GM19452 (cell line): ENCODE data around the gene UBE4B.
"Not testable (repeated sequence)": the region's sequence is repeated elsewhere in the genome, so short reads cannot be mapped to it uniquely, and the experiment has no call there.

ENCODE experiments used
- ATAC-seq: cut with Tn5 transposase; IDR thresholded peaks from one replicate; pipeline ENCODE4 v1.9.1; 2021; ENCODE audit not compliant: unreplicated experiment

UBE4B gene

DNA sequence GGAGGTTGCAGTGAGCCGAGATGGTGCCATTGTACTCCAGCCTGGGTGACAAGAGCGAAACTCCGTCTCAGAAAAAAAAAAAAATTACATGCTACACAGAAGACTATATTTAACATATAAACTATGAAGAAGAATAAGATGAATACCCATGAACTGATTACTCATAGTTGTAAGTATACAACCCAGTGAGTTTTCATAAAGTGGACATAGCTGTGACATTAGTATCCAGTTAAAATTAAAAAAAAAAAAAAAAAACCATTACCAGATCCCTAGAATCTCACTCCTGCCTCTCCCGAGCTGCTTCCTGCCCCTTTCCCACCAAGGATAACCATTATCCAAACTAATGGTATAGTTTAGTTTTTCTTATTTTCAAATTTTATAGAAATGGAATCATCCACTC, 37.4 kb downstream of the UBE4B start:
- ATAC-seq = no peak

DNA sequence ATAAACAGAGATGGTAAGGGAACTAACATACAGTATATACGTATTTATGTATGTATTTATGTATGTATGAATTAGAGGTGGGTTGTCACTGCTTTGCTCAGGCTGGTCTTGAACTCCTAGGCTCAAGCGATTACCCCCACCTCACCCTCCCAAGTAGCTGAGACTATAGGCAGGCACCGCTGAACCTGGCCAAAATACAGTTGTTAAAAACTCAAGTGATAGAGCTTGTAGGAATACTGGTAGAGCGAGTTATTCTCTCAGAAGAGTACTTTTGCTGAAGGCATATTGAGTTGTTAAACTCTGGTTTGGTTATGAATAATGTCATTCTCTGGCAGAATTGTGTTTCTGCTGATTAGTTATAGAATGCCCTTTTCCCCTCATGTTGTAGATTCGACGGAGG, 38.9 kb downstream of the UBE4B start:
- ATAC-seq = no peak

DNA sequence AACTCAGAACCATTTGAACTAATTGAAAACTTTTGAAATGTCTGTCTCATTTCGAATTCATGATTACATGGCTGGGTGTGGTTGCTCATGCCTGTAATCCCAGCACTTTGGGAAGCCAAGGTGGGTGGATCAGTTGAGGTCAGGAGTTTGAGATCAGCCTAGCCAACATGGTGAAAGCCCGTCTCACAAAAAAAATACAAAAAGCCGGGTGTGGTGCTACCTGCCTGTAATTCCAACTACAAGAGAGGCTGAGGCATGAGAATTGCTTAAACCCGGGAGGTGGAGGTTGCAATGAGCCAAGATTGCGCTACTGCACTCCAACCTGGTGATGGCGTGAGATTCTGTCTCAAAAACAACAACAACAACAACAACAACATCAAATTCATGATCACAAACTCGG, 40.6 kb downstream of the UBE4B start:
- ATAC-seq = not testable (repeated sequence)

DNA sequence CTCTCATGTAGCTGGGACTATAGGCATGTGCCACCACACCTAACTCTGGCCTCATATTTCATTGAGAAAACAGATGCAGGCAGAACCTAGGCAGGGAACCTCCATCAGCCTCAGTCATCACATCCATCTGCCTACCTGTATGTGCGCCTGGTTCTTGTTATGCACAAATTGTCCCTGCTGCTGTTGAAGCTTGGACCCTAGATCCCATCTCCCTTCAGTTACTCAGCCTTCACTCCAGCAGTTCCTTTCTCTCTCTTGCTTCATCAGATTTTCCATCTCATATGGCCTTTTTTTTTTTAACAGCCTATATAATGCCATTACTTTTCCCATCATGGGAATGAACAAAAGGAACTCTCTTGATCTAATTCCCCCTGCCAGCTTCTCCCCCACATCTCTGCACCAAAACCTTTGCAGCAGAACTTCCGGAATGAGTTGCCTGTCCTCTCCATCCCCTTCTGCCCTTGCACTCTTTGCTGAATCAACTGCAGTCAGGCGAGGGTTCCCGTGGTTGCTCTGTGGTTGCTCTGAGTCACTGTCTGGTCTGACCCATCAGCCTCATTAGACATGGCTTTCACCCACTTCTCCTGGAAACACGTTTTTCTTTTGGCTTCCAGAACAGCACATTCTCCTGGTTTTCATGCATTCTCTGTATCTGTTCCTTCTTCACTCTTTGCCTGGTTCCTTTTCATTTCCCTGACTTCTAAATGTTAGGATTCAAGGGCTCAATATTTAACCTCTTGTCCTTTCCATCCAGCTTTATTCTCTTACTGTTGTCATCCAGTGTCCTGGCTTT, 41.5 kb downstream of the UBE4B start:
- peak; percentile 67 for ATAC-seq

DNA sequence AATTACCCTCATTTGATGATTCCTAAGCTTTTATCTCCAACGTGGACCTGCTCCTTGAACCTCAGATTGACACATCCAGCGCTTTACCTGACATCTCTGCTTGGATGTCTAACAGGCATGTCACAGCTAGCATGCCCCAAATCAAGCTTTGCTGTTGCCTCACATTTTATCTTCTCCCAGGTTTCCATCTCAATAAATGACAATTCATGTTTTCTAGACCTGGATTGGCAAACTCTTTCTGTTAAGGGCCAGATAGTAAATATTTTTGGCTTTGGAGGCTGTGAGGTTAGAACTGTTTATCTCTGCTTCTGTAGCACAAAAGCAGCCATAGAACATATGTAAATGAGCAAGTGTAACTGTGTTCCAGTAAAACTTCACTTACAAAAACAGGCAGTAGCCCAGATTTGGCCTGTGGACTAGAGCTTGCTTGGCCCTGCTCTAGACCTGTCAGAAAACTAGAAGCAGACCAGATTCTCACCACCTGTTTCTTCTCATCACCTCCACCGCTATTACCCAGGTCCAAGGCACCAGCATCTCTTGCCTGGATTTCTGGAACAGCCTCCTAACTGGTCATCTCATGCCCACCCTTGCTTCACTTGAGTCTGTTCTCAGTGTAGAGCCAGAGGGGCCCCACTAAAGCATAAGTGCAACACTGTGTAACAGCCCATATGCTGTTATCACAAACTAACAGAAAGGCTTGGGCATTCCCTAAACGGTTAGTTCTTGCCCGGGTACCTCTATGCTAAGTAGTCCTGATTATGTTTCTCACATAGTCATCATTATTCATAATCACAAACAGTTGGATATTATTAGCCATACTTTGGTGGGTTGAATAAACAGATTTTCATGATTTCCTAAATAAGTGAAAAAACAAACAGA, 42.3 kb downstream of the UBE4B start:
- ATAC-seq = no peak

DNA sequence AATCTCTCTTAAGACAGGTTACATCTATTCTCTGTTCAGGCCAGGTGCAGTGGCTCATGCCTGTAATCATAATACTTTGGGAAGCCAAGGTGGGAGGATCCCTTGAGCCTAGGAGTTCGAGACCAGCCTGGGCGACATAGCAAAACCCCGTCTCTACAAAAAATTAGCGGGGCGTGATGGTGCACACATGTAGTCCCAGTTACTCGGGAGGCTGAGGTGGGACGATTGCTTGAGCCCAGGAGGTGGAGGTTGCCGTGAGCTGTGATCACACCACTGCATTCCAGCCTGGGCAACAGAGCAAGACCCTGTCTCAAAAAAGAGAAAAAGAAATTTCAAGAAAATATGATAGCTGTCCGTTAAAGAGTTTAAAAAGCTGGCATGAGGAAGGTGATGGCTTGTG, 43.0 kb downstream of the UBE4B start:
- ATAC-seq = no peak

DNA sequence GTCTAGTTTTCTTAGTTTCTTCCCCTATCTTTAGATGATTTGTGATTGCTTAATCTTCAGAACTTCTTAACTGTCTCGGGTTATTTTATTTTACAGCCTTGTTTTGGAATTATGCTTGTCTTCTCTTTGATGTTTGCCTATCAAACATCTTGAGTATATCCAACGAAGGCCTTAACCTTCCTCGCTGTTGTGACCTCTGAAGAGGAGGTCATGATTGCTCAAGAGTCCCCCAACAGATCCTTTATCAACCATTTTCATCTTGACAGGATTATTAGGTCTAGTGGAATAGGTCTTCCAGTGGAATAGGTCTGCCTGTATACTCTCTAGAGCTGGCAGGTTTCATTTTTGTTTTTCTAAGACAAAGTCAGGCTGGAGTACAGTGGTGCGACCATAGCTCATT, 45.7 kb downstream of the UBE4B start:
- ATAC-seq = no peak

DNA sequence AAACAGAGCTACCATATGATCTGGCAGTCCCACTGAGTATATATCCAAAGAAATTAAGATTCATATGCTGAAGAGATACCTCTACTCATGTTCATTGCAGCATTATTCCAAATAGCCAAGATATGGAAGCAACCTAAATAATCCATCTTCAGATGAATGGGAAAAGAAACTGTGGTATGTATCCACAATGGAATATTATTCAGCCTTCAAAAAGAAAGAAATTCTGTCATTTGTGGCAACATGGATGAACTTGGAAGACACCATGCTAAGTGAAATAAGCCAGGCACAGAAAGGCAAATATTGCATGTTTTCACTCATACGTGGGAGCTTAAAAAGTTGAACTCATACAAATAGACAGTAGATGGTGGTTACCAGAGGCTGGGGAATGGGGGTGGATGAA, 47.8 kb downstream of the UBE4B start:
- ATAC-seq = no peak

DNA sequence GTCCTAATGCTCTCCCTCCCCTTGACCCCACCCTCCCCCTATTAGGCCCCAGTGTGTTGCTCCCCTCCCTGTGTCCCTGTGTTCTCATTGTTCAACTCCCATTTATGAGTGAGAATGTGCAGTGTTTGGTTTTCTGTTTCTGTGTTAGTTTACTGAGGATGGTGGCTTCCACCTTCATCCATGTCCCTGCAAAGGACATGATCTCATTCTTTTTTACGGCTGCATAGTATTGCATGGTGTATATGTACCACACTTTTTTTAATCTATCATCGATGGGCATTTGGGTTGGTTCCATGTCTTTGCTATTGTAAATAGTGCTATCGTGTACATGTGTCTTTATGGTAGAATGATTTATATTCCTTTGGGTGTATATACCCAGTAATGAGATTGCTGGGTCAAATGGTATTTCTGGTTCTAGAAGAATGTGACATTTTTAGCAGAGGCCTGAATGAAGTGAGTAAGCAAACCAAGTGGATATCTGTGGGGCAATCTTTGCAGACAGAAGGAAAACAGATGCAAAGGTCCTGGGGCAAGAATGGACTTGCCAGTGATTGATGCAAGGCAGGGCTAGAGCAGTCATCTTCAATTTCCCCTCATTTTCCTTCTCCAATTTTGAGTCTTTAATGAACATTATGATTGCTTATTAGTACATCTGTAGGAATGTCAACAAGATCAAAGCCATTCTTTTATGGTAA, 50.2 kb downstream of the UBE4B start:
- ATAC-seq = no peak

DNA sequence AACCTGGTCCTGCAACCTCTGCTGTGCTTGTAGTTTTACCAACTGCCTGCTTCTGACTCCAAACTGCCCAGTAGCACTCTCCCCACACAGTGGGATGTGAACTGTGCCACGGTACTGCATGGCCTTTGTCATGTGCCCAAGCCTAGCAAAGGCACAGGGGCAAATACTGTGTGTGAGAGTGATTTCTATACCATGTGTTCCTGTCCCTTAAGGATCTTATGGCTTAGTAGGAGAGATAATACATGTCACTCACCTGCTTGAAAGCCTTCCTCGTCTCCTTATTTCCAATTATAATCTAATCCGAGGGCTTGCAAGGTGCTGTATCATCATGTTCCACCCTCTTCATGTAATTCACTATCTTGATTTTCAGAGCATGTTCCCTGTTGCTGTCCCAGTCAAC, 51.3 kb downstream of the UBE4B start:
- ATAC-seq = no peak

DNA sequence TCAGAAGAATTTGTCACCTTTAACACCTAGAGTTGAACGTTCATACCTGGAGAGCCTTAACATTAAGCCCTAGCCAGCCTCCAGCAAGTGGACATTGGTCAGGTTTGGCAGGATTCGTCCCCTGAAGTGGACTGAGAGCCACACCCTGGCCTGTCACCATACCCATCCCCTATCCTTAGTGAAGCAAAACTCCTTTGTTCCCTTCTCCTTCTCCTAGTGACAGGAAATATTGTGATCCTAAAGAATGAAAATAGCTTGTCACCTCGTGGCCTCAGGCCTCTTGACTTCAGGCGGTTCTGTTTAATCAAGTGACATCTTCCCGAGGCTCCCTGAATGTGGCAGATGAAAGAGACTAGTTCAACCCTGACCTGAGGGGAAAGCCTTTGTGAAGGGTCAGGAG, 52.3 kb downstream of the UBE4B start:
- no peak for ATAC-seq

DNA sequence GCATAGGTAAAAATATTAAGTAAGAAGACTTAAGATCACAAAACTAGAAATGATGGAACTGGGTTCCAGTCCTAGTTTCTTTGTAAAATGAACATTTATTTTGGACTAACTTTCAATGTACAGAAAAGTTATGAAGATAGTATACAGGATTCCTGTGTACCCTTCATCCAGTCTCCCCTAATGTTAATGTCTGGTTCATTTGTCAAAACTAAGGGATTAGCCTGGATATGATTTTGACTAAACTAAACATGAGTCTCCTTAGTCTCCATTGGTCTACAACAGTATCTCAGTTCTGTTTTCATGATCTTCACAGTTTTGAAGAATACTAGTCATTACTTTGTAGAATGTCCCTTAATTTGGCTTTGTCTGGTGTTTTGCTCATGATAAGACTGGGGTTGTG, 54.5 kb downstream of the UBE4B start:
- no peak for ATAC-seq

DNA sequence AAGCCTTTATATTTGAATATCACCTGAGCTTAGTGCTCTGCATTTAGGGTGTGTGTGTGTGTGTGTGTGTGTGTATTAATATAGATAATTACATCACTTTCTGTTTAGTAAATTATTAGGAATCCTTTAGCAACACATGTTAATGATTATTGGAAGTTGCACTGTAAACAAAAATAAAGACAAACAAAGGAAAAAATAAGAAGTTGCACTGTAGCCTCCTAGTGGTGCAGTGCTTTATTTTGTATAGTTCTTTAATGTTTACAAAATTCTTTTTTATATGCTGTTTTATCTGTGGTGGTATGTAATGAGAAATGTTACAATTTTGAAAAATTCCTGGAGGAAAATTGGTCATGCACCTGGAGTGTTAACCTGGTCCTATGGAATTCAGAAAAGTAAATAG, 69.2 kb downstream of the UBE4B start:
- ATAC-seq = no peak

DNA sequence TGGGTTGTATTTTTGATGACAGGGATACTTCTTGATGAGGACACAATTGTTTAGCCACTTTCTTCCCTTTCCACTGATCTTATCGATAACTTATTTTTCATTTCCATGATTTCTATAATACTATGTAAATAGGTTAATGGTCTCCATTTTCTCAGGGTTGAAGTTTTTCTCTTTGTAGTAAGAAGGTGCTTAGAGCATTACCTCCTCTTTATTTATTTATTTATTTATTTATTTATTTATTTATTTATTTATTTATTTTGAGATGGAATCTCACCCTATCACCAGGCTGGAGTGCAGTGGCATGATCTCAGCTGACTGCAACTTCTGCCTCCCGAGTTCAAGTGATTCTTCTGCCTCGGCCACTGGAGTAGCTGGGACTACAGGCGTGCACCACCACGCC, 70.4 kb downstream of the UBE4B start:
- no peak for ATAC-seq

DNA sequence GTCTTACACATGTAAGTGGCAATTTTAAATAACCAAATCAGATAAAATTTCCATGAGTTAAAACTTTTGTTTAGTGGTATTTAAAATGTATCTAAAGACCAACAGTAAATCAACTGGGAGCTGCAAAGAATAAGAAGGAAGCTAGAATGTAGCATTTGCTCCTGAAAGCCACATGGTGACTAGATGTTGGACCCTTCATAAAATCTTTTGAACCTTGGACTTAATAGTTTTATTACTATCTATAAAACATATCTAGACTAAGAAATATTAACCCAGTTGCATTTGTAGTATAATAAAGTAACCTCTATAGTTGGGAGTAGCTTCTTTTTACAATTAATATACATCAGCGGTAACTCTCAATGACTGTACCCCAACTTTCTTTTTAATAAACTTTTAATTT, 72.1 kb downstream of the UBE4B start:
- no peak for ATAC-seq

DNA sequence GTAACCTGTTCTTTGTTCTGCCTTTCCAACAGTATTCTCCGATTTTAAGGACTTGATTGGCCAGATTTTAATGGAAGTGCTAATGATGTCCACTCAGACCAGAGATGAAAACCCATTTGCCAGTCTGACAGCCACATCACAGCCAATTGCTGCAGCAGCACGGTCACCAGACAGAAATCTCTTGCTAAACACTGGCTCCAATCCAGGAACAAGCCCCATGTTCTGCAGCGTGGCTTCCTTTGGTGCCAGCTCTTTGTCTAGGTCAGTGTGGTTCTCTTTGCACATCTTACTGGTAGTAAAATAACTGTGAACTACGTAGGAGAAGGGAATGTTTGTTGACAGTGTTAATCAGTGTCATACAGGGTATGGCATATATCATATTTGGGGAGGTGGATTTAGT, 72.7 kb downstream of the UBE4B start:
- no peak for ATAC-seq

DNA sequence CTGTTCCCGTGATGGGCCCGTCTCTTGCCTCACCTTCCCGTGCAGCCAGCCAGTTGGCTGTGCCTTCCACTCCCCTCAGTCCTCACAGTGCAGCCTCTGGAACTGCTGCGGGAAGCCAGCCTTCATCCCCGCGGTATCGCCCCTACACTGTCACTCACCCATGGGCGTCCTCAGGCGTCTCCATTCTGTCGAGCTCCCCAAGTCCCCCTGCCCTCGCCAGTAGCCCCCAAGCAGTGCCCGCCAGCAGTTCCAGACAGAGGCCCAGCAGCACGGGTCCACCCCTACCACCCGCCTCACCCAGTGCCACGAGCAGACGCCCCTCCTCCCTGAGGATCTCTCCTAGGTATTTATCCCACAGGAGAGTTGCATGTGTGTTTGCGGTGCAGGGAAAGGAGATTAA, 73.5 kb downstream of the UBE4B start:
- no peak for ATAC-seq

DNA sequence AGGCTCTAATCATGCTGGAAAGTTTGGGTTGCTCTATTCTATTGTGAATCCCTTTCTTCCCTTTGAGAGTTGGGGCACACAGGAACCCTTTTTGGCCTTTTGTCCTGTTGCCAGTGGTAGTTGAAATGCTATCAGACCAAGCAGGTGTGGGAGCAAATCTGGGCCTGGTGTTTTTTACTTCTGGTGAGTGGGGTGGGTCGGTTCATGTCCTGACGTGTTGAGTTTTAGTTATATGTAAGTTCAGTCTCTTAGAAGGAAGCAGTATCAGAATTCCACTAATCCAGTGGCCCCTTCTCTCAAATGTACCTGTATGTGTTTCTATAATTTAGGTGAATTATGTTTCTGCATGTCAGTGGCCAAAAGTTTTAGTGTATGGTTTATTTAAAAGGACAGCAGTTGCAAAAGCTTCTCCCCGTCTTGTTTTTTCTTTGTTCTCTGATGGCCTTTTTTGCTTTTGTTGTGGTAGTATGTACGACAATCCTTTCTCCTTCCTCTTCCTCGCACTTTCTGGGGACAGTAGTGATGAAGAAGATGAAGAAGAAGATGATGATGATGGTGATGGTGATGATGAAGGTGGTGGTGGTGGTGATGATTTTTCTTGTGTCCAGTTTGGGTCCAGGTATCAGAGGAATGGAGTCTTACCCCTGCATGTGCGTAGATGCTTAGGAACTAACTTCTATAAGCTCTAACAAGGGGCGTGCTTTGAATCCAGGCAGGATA, 74.2 kb downstream of the UBE4B start:
- no peak for ATAC-seq

DNA sequence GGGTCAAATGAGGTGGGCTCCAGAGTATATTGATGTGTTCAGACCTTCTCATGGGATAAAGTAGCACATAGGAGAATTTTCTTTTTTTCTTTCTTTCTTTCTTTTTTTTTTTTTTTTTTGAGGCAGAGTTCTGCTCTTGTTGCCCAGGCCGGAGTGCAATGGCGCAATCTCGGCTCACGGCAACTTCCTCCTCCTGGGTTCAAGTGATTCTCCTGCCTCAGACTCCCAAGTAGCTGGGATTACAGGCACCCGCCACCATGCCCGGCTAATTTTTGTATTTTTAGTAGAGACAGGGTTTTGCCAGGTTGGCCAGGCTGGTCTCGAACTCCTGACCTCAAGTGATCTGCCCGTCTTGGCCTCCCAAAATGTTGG, 74.7 kb downstream of the UBE4B start:
- not testable (repeated sequence) for ATAC-seq

DNA sequence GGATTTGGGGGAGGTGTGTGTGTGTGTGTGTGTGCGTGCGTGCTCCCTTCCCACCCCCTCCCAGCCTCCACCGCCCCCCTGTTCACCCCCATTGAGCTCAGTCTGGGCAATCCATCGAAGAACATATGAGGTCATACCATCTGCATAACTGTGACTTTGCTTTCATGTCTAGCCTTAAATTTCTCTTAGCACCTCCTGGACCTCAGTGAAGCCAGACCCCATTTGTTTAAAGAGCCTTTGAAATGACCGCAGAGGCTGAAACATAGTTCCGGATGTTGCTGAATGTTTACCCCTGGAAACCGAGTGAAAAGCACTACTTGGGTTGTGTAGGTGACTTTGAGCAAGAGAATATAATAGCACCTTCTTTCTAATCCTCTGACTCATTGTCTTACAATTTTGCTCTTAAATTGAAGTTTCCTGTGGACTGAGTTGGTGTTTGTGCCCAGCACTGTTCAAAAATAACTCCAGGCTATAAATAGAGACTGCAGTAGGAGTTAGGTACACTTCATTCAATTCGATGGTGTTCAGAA, 75.4 kb downstream of the UBE4B start:
- ATAC-seq = no peak
